ENCODE data around the gene HTRA1. TPM values are rescaled to one million over a fixed set of nuclear protein-coding genes. Genes with fewer than 3 reads are reported as not detected.

The HTRA1 gene
- total and polyA plus RNA-seq, 2 donors from 2014 or later: 86.0 to 345 TPM

DNA sequence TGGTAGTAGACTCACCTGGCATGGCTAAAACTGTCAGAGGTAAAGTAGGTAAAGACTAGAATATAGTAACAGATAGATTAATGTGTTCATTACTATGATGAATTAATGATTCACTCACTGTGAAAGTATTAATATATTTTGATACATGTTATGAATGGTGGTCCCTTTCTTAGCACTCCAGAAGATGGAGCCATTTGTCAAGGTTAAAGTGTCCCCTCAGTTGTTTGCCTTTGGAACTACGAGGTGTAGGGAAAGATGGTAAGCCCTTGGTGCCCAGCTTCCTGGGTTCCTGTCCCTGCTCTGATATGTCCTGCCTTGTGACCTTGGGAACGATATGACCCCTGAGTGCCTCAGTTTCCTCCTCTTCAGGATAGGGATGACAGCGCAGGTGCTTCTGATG is 49.4 kb downstream of the HTRA1 start:
- Histone ChIP-seq H3K36me3 (ENCODE audit: control insufficient read depth in 2 of 3, insufficient read depth in 3 of 3, low read length in 3 of 3) (peaks cover 0 to 4% (median 0%) of the 10 kb centered on the region in 3 donors), H3K27ac (ENCODE audit: low read depth in 2 of 2, low read length in 2 of 2) (no peak overlapping the region), H3K9ac (ENCODE audit: low read length in 3 of 3) (no peak overlapping the region), H3K27me3 (ENCODE audit: control insufficient read depth, insufficient read depth, low read length) (no peaks in the 10 kb centered on the region), H3K4me1 (ENCODE audit: control insufficient read depth in 2 of 3, insufficient read depth in 2 of 3, low read depth in 1 of 3, low read length in 3 of 3) (no peaks in the 10 kb centered on the region), H3K9me3 (ENCODE audit: control insufficient read depth in 2 of 3, insufficient read depth in 1 of 3, low read length in 3 of 3) (no peaks in the 10 kb centered on the region), H3K4me3 (ENCODE audit: low read length in 3 of 3) (no peak overlapping the region)
- FAIRE-seq: no peak
- intact Hi-C loops (cut with DNase I): no loop called here
- TF ChIP-seq, protein P1, sequence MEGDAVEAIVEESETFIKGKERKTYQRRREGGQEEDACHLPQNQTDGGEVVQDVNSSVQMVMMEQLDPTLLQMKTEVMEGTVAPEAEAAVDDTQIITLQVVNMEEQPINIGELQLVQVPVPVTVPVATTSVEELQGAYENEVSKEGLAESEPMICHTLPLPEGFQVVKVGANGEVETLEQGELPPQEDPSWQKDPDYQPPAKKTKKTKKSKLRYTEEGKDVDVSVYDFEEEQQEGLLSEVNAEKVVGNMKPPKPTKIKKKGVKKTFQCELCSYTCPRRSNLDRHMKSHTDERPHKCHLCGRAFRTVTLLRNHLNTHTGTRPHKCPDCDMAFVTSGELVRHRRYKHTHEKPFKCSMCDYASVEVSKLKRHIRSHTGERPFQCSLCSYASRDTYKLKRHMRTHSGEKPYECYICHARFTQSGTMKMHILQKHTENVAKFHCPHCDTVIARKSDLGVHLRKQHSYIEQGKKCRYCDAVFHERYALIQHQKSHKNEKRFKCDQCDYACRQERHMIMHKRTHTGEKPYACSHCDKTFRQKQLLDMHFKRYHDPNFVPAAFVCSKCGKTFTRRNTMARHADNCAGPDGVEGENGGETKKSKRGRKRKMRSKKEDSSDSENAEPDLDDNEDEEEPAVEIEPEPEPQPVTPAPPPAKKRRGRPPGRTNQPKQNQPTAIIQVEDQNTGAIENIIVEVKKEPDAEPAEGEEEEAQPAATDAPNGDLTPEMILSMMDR (IDR thresholded peaks at IDR 0.05; ENCODE audit: borderline replicate concordance, extremely low read depth, insufficient read depth): no peak
- no peak for DNase-seq

- intact Hi-C loops (cut with DNase I): no loop called here
- H3K27me3 ChIP-seq (ENCODE audit: control insufficient read depth, insufficient read depth, low read length): no peaks in the 10 kb centered on the region
- FAIRE-seq (no peak), DNase-seq (no peak)
- peaks cover 0 to 4% (median 0%) of the 10 kb centered on the region in 3 donors for H3K36me3 ChIP-seq (ENCODE audit: control insufficient read depth in 2 of 3, insufficient read depth in 3 of 3, low read length in 3 of 3)
- H3K9ac ChIP-seq (ENCODE audit: low read length in 3 of 3): no peak overlapping the region
- no peaks in the 10 kb centered on the region for H3K4me1 ChIP-seq (ENCODE audit: control insufficient read depth in 2 of 3, insufficient read depth in 2 of 3, low read depth in 1 of 3, low read length in 3 of 3)
- H3K9me3 ChIP-seq (ENCODE audit: control insufficient read depth in 2 of 3, insufficient read depth in 1 of 3, low read length in 3 of 3): no peaks in the 10 kb centered on the region
- no peak overlapping the region for H3K4me3 ChIP-seq (ENCODE audit: low read length in 3 of 3)
- no peak overlapping the region for H3K27ac ChIP-seq (ENCODE audit: low read depth in 2 of 2, low read length in 2 of 2)
- TF ChIP-seq, protein P1 (IDR thresholded peaks at IDR 0.05; ENCODE audit: borderline replicate concordance, extremely low read depth, insufficient read depth): no peak
These were observed 51.7 kb downstream of the HTRA1 start for GRCh38 chr10:122513053-122513452.

DNA sequence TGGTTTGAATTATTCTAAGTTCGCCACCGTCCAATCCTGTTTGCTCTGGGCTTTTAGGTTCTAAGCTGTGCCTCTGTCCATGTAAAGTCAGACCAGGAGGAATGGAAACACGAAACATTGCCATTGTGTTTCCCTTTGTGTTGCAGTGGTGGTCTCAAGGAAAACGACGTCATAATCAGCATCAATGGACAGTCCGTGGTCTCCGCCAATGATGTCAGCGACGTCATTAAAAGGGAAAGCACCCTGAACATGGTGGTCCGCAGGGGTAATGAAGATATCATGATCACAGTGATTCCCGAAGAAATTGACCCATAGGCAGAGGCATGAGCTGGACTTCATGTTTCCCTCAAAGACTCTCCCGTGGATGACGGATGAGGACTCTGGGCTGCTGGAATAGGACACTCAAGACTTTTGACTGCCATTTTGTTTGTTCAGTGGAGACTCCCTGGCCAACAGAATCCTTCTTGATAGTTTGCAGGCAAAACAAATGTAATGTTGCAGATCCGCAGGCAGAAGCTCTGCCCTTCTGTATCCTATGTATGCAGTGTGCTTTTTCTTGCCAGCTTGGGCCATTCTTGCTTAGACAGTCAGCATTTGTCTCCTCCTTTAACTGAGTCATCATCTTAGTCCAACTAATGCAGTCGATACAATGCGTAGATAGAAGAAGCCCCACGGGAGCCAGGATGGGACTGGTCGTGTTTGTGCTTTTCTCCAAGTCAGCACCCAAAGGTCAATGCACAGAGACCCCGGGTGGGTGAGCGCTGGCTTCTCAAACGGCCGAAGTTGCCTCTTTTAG is 52.9 kb downstream of the HTRA1 start:
- FAIRE-seq (no peak), DNase-seq (no peak)
- Histone ChIP-seq H3K27me3 (ENCODE audit: control insufficient read depth, insufficient read depth, low read length) (no peaks in the 10 kb centered on the region), H3K27ac (ENCODE audit: low read depth in 2 of 2, low read length in 2 of 2) (no peak overlapping the region), H3K4me1 (ENCODE audit: control insufficient read depth in 2 of 3, insufficient read depth in 2 of 3, low read depth in 1 of 3, low read length in 3 of 3) (no peaks in the 10 kb centered on the region), H3K9me3 (ENCODE audit: control insufficient read depth in 2 of 3, insufficient read depth in 1 of 3, low read length in 3 of 3) (no peaks in the 10 kb centered on the region), H3K4me3 (ENCODE audit: low read length in 3 of 3) (no peak overlapping the region), H3K36me3 (ENCODE audit: control insufficient read depth in 2 of 3, insufficient read depth in 3 of 3, low read length in 3 of 3) (peaks cover 0 to 4% (median 0%) of the 10 kb centered on the region in 3 donors), H3K9ac (ENCODE audit: low read length in 3 of 3) (no peak overlapping the region)
- TF ChIP-seq, protein P1 (IDR thresholded peaks at IDR 0.05; ENCODE audit: borderline replicate concordance, extremely low read depth, insufficient read depth): no peak
- intact Hi-C loops (cut with DNase I): no loop called here

Data from kidney (tissue), 14 donors.